Measurements from ENCODE around the gene ADRB1. TPM values are rescaled to one million over a fixed set of nuclear protein-coding genes. Genes with fewer than 3 reads are reported as not detected.

ADRB1 gene
- total RNA-seq = not detected in 2 replicates

- H3K27me3 Mint-ChIP-seq (ENCODE audit: low read depth) = peaks cover 73% of the 10 kb centered on the region
- H3K36me3 Mint-ChIP-seq (ENCODE audit: low read depth) = no peaks in the 10 kb centered on the region
- peak within 1 kb of the TSS; percentile 62 for H3K4me3 Mint-ChIP-seq (ENCODE audit: low read depth)
- intact Hi-C loops (cut with micrococcal nuclease) = loop anchor here (5.0 kb wide), 2 partner anchors 81 to 191 kb away; partner anchors contain the start of genes DCLRE1A and NHLRC2
- DNase-seq (ENCODE audit: low spot score) = no peak
- no peak within 1 kb of the TSS for H3K27ac Mint-ChIP-seq
- H3K4me1 Mint-ChIP-seq (ENCODE audit: low read depth) = peaks cover 21% of the 10 kb centered on the region
- no peaks in the 10 kb centered on the region for H3K9me3 Mint-ChIP-seq
Measured at GRCh38 chr10:114043532-114044246, at the start of gene ADRB1. TSS of gene ADRB1 (plus strand) at chr10:114043866. CDS start at chr10:114044133, 267 bp downstream.

GRCh38 chr10:113995201-113995600, 48.5 kb upstream of the ADRB1 start:
- Mint-ChIP-seq H3K4me1 (ENCODE audit: low read depth) (peaks cover 8% of the 10 kb centered on the region), H3K27ac (no peak overlapping the region), H3K4me3 (ENCODE audit: low read depth) (no peak overlapping the region), H3K9me3 (no peaks in the 10 kb centered on the region), H3K27me3 (ENCODE audit: low read depth) (peaks cover 75% of the 10 kb centered on the region), H3K36me3 (ENCODE audit: low read depth) (no peaks in the 10 kb centered on the region)
- intact Hi-C loops (cut with micrococcal nuclease) = no loop called here
- DNase-seq (ENCODE audit: low spot score) = no peak

- Mint-ChIP-seq H3K9me3 (no peaks in the 10 kb centered on the region), H3K27ac (no peak overlapping the region), H3K4me3 (ENCODE audit: low read depth) (no peak overlapping the region), H3K36me3 (ENCODE audit: low read depth) (no peaks in the 10 kb centered on the region), H3K4me1 (ENCODE audit: low read depth) (peaks cover 2% of the 10 kb centered on the region), H3K27me3 (ENCODE audit: low read depth) (peaks cover 75% of the 10 kb centered on the region)
- intact Hi-C loops (cut with micrococcal nuclease) = no loop called here
- DNase-seq (ENCODE audit: low spot score) = no peak
Measured at GRCh38 chr10:113997428-113997827, 46.2 kb upstream of the ADRB1 start.

- Mint-ChIP-seq H3K4me1 (ENCODE audit: low read depth) (peaks cover 2% of the 10 kb centered on the region), H3K4me3 (ENCODE audit: low read depth) (no peak overlapping the region), H3K36me3 (ENCODE audit: low read depth) (no peaks in the 10 kb centered on the region), H3K27me3 (ENCODE audit: low read depth) (peaks cover 74% of the 10 kb centered on the region), H3K9me3 (no peaks in the 10 kb centered on the region), H3K27ac (no peak overlapping the region)
- DNase-seq (ENCODE audit: low spot score) = no peak
- intact Hi-C loops (cut with micrococcal nuclease) = no loop called here
Measured at GRCh38 chr10:113999531-113999930, 44.1 kb upstream of the ADRB1 start.

- no peak overlapping the region for H3K4me3 Mint-ChIP-seq (ENCODE audit: low read depth)
- H3K27ac Mint-ChIP-seq = no peak overlapping the region
- no peaks in the 10 kb centered on the region for H3K36me3 Mint-ChIP-seq (ENCODE audit: low read depth)
- no peak for DNase-seq (ENCODE audit: low spot score)
- intact Hi-C loops (cut with micrococcal nuclease) = no loop called here
- H3K9me3 Mint-ChIP-seq = no peaks in the 10 kb centered on the region
- H3K4me1 Mint-ChIP-seq (ENCODE audit: low read depth) = peaks cover 2% of the 10 kb centered on the region
- peaks cover 74% of the 10 kb centered on the region for H3K27me3 Mint-ChIP-seq (ENCODE audit: low read depth)
Measured at GRCh38 chr10:114000457-114001010, 43.1 kb upstream of the ADRB1 start.

GRCh38 chr10:114002422-114002821, 41.2 kb upstream of the ADRB1 start:
- DNase-seq (ENCODE audit: low spot score) = no peak
- Mint-ChIP-seq H3K27me3 (ENCODE audit: low read depth) (peaks cover 63% of the 10 kb centered on the region), H3K27ac (no peak overlapping the region), H3K4me3 (ENCODE audit: low read depth) (no peak overlapping the region), H3K36me3 (ENCODE audit: low read depth) (no peaks in the 10 kb centered on the region), H3K4me1 (ENCODE audit: low read depth) (peaks cover 2% of the 10 kb centered on the region), H3K9me3 (no peaks in the 10 kb centered on the region)
- intact Hi-C loops (cut with micrococcal nuclease) = no loop called here

- Mint-ChIP-seq H3K4me3 (ENCODE audit: low read depth) (no peak overlapping the region), H3K27me3 (ENCODE audit: low read depth) (peaks cover 64% of the 10 kb centered on the region), H3K9me3 (no peaks in the 10 kb centered on the region), H3K27ac (no peak overlapping the region), H3K36me3 (ENCODE audit: low read depth) (no peaks in the 10 kb centered on the region), H3K4me1 (ENCODE audit: low read depth) (peaks cover 2% of the 10 kb centered on the region)
- DNase-seq (ENCODE audit: low spot score) = no peak
- intact Hi-C loops (cut with micrococcal nuclease) = no loop called here
Measured at GRCh38 chr10:114003161-114003941, 40.3 kb upstream of the ADRB1 start.

GRCh38 chr10:114009281-114009996, 34.2 kb upstream of the ADRB1 start:
- H3K9me3 Mint-ChIP-seq = no peaks in the 10 kb centered on the region
- H3K4me3 Mint-ChIP-seq (ENCODE audit: low read depth) = no peak overlapping the region
- no peaks in the 10 kb centered on the region for H3K4me1 Mint-ChIP-seq (ENCODE audit: low read depth)
- peaks cover 43% of the 10 kb centered on the region for H3K27me3 Mint-ChIP-seq (ENCODE audit: low read depth)
- no peak for DNase-seq (ENCODE audit: low spot score)
- intact Hi-C loops (cut with micrococcal nuclease) = no loop called here
- H3K27ac Mint-ChIP-seq = no peak overlapping the region
- no peaks in the 10 kb centered on the region for H3K36me3 Mint-ChIP-seq (ENCODE audit: low read depth)

GRCh38 chr10:114010316-114010715, 33.4 kb upstream of the ADRB1 start:
- H3K36me3 Mint-ChIP-seq (ENCODE audit: low read depth) = no peaks in the 10 kb centered on the region
- H3K27me3 Mint-ChIP-seq (ENCODE audit: low read depth) = peaks cover 38% of the 10 kb centered on the region
- no peak overlapping the region for H3K27ac Mint-ChIP-seq
- intact Hi-C loops (cut with micrococcal nuclease) = no loop called here
- no peak for DNase-seq (ENCODE audit: low spot score)
- H3K9me3 Mint-ChIP-seq = peaks cover 4% of the 10 kb centered on the region
- H3K4me1 Mint-ChIP-seq (ENCODE audit: low read depth) = no peaks in the 10 kb centered on the region
- no peak overlapping the region for H3K4me3 Mint-ChIP-seq (ENCODE audit: low read depth)

- Mint-ChIP-seq H3K9me3 (peaks cover 12% of the 10 kb centered on the region), H3K4me3 (ENCODE audit: low read depth) (no peak overlapping the region), H3K27me3 (ENCODE audit: low read depth) (peaks cover 42% of the 10 kb centered on the region), H3K36me3 (ENCODE audit: low read depth) (no peaks in the 10 kb centered on the region), H3K27ac (no peak overlapping the region), H3K4me1 (ENCODE audit: low read depth) (no peaks in the 10 kb centered on the region)
- DNase-seq (ENCODE audit: low spot score) = no peak
- intact Hi-C loops (cut with micrococcal nuclease) = no loop called here
Measured at GRCh38 chr10:114012650-114013049, 31.0 kb upstream of the ADRB1 start.

GRCh38 chr10:114015708-114016107, 28.0 kb upstream of the ADRB1 start:
- intact Hi-C loops (cut with micrococcal nuclease) = no loop called here
- Mint-ChIP-seq H3K36me3 (ENCODE audit: low read depth) (no peaks in the 10 kb centered on the region), H3K27me3 (ENCODE audit: low read depth) (peaks cover 39% of the 10 kb centered on the region), H3K27ac (no peak overlapping the region), H3K9me3 (peaks cover 12% of the 10 kb centered on the region), H3K4me1 (ENCODE audit: low read depth) (no peaks in the 10 kb centered on the region), H3K4me3 (ENCODE audit: low read depth) (no peak overlapping the region)
- no peak for DNase-seq (ENCODE audit: low spot score)

- Mint-ChIP-seq H3K4me1 (ENCODE audit: low read depth) (no peaks in the 10 kb centered on the region), H3K27ac (no peak overlapping the region), H3K9me3 (peaks cover 12% of the 10 kb centered on the region), H3K27me3 (ENCODE audit: low read depth) (peaks cover 52% of the 10 kb centered on the region), H3K36me3 (ENCODE audit: low read depth) (no peaks in the 10 kb centered on the region), H3K4me3 (ENCODE audit: low read depth) (no peak overlapping the region)
- intact Hi-C loops (cut with micrococcal nuclease) = no loop called here
- no peak for DNase-seq (ENCODE audit: low spot score)
Measured at GRCh38 chr10:114017271-114017670, 26.4 kb upstream of the ADRB1 start.
